WERI-Rb-1 (cell line): ENCODE results near the gene USP32.

ENCODE experiments used
- DNase-seq: peaks from one replicate; pipeline ENCODE4 v3.0.0-alpha.2; 2020
- H3K27ac ChIP-seq: fragments of 250-450 bp; sonication (Bioruptor Pico); 2 replicates; pipeline ENCODE4 v1.5.1; 2020; ENCODE audit warnings: mild to moderate bottlenecking, moderate library complexity
- H3K27me3 ChIP-seq: fragments of 250-450 bp; sonication (Bioruptor Pico); 2 replicates; pipeline ENCODE4 v1.5.1; 2021; ENCODE audit warnings: mild to moderate bottlenecking, low read depth, moderate library complexity; ENCODE audit not compliant: insufficient read depth, severe bottlenecking
- H3K36me3 ChIP-seq: fragments of 250-450 bp; sonication (Bioruptor Pico); 2 replicates; pipeline ENCODE4 v1.5.1; 2020; ENCODE audit warnings: mild to moderate bottlenecking, moderate library complexity
- H3K4me3 ChIP-seq: 2 replicates; pipeline ENCODE4 v1.5.1; 2011; ENCODE audit warnings: low read depth, mild to moderate bottlenecking, control low read depth, low read length
- H3K9me3 ChIP-seq: fragments of 250-450 bp; sonication (Bioruptor Pico); 2 replicates; pipeline ENCODE4 v1.5.1; 2021; ENCODE audit warnings: mild to moderate bottlenecking, moderate library complexity; ENCODE audit not compliant: severe bottlenecking
- CTCF ChIP-seq: IDR thresholded peaks from 2 replicates; pipeline ENCODE4 v1.5.1; 2011; ENCODE audit warnings: low read depth, mild to moderate bottlenecking, control low read depth, inconsistent platforms, low read length

The USP32 gene

GRCh38 chr17:60305141-60305540 is 86.8 kb downstream of the USP32 start:
- no peak overlapping the region for H3K4me3 ChIP-seq
- peaks cover 8% of the 10 kb centered on the region; the same call in 1 of the 2 replicates for H3K36me3 ChIP-seq
- DNase-seq = no peak
- no peaks in the 10 kb centered on the region for H3K27me3 ChIP-seq
- H3K9me3 ChIP-seq = no peaks in the 10 kb centered on the region
- H3K27ac ChIP-seq = no peak overlapping the region
- TF ChIP-seq CTCF = no peak

- Histone ChIP-seq H3K27ac (no peak overlapping the region), H3K4me3 (no peak overlapping the region), H3K27me3 (no peaks in the 10 kb centered on the region), H3K36me3 (peaks cover 8% of the 10 kb centered on the region; the same call in 1 of the 2 replicates), H3K9me3 (no peaks in the 10 kb centered on the region)
- DNase-seq = no peak
- TF ChIP-seq CTCF = no peak
These were observed 87.4 kb downstream of the USP32 start for GRCh38 chr17:60304502-60304901.

GRCh38 chr17:60303406-60304099 is 88.4 kb downstream of the USP32 start:
- no peak for TF ChIP-seq CTCF
- Histone ChIP-seq H3K9me3 (no peaks in the 10 kb centered on the region), H3K36me3 (no peaks in the 10 kb centered on the region; the same call in 1 of the 2 replicates), H3K27ac (no peak overlapping the region), H3K27me3 (no peaks in the 10 kb centered on the region), H3K4me3 (no peak overlapping the region)
- no peak for DNase-seq

- no peak for DNase-seq
- H3K36me3 ChIP-seq = no peaks in the 10 kb centered on the region
- no peak overlapping the region for H3K4me3 ChIP-seq
- no peaks in the 10 kb centered on the region for H3K27me3 ChIP-seq
- no peaks in the 10 kb centered on the region for H3K9me3 ChIP-seq
- no peak for TF ChIP-seq CTCF
- no peak overlapping the region for H3K27ac ChIP-seq
These were observed 90.3 kb downstream of the USP32 start for GRCh38 chr17:60301649-60302048.

- no peak for TF ChIP-seq CTCF
- Histone ChIP-seq H3K4me3 (no peak overlapping the region), H3K27me3 (no peaks in the 10 kb centered on the region), H3K27ac (no peak overlapping the region), H3K36me3 (no peaks in the 10 kb centered on the region), H3K9me3 (no peaks in the 10 kb centered on the region)
- no peak for DNase-seq
These were observed 91.0 kb downstream of the USP32 start for GRCh38 chr17:60300949-60301348.

- TF ChIP-seq CTCF = no peak
- Histone ChIP-seq H3K4me3 (no peak overlapping the region), H3K27me3 (no peaks in the 10 kb centered on the region), H3K36me3 (no peaks in the 10 kb centered on the region), H3K27ac (no peak overlapping the region), H3K9me3 (no peaks in the 10 kb centered on the region)
- DNase-seq = no peak
These were observed 91.9 kb downstream of the USP32 start for GRCh38 chr17:60300011-60300410.
